ENCODE results near the gene TMC2. TPM values are rescaled to one million over a fixed set of nuclear protein-coding genes. Genes with fewer than 3 reads are reported as not detected.

Gene TMC2
- total and polyA plus RNA-seq, 2 of the 8 experiments (the other 6 are each of a cell fraction or from before 2014, with no cell fraction given), result not detected

DNA sequence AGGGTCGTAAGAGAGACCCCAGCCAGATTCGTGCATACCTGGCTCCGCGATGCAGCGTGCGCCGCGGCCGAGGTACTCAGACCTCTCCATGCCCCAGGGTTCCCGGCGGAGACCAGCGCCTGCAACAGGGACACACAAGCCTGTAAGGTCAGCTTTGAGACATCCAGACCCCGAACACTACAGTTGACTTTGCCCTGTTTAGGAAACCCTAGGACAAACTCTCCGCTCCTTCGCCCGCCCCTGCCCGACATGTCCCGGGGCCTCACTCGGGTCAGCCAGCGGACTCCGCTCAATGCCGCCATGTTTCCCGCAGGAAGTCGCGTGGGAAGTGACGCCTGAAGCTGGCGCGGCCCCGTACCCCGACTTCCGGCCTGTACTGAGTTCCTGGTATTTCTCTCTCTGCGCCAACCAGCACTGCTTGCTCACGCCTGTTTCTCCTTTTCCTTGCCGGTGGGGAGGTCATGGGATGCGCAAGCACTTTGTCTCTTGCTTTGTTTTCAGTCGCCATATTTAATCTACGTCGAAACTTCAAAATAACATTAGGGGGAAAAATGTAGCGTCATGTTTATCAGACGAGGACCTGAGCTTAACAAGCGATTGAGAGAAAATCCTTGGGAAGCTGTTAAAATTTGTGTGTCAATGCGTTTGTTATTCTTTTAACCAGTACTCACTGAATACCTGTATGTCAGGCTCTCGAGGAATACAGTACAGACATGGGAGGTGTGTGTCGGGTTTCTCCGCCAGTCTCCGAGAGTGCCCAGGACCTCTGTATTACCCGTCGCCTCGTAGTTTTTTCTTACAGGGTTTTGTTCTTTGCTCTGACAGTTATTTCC lies 127.7 kb downstream of the TMC2 start, which contains the start of gene IDH3B (continued):
- TF ChIP-seq, protein P1, sequence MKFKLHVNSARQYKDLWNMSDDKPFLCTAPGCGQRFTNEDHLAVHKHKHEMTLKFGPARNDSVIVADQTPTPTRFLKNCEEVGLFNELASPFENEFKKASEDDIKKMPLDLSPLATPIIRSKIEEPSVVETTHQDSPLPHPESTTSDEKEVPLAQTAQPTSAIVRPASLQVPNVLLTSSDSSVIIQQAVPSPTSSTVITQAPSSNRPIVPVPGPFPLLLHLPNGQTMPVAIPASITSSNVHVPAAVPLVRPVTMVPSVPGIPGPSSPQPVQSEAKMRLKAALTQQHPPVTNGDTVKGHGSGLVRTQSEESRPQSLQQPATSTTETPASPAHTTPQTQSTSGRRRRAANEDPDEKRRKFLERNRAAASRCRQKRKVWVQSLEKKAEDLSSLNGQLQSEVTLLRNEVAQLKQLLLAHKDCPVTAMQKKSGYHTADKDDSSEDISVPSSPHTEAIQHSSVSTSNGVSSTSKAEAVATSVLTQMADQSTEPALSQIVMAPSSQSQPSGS (IDR thresholded peaks at IDR 0.05; ENCODE audit: low read length), result no peak; the same call in 1 of the 2 replicates
- TF ChIP-seq RNF2 (IDR thresholded peaks at IDR 0.05; ENCODE audit: borderline replicate concordance, low read depth, low read length, missing control alignments, poor library complexity, severe bottlenecking) (no peak), BACH1 (IDR thresholded peaks at IDR 0.05; ENCODE audit: low read length) (no peak), NANOG (IDR thresholded peaks at IDR 0.05; ENCODE audit: insufficient read depth, low read depth, low read length, poor library complexity, severe bottlenecking) (no peak), POU5F1 (IDR thresholded peaks at IDR 0.05; ENCODE audit: low read depth, low read length) (no peak), KDM5A (IDR thresholded peaks at IDR 0.05; ENCODE audit: low read length) (peak; percentile 100), POLR2A (IDR thresholded peaks at IDR 0.05; ENCODE audit: control extremely low read depth in 1 of 2, low read depth in 2 of 2, low read length in 2 of 2) (peak; percentile 88 to 97), SIN3A (conservative IDR thresholded peaks at IDR 0.05 in 1 of 2, IDR thresholded peaks at IDR 0.05 in 1 of 2; ENCODE audit: low read depth in 1 of 2, low read length in 2 of 2) (no peak; a peak in 1 of 4 replicates), CHD1 (IDR thresholded peaks at IDR 0.05; ENCODE audit: low read depth, low read length) (no peak)

Data from H1 (cell line).